ENCODE measurements around the gene MUSK.
"Not testable (repeated sequence)": the region's sequence is repeated elsewhere in the genome, so short reads cannot be mapped to it uniquely, and the experiment has no call there.

MUSK gene

DNA sequence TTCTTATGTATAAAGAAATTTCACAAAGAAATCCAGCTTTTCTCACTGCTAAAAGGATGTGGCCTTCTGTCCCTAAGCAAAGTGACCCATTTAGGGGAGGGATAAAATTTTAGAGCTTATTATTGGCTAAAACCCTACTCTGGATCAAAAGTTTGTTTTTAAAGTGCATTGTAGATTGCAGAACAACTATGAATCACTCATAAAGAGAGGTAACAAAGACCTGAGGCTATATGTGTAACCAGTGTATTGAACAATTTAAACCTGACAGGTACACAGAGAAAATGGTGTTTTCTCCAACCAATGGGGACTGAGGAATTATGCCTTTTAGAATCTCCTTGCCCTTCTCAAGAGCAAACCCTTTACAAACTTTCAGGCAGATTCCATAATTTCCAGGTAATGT lies 86.6 kb downstream of the MUSK start:
- DNase-seq (ENCODE audit: low read depth in 1 of 2, low spot score in 1 of 2), result no peak

DNA sequence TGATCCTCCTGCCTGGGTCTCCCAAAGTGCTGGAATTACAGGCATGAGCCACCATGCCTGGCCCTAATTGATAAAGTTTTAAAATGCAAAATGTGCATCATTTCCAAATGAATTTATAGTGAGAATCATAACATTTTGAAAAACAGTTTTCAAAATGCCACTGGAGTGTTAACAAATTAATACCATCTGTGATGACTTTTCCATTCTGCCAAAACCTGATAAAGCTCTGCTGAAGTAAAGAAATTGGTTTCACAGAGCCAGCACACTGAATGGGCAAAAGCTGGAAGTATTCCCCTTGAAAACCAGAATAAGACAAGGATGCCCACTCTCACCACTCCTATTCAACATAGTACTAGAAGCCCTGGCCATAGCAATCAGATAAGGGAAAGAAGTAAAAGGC lies 89.6 kb downstream of the MUSK start:
- no peak for DNase-seq (ENCODE audit: low read depth in 1 of 2, low spot score in 1 of 2)

DNA sequence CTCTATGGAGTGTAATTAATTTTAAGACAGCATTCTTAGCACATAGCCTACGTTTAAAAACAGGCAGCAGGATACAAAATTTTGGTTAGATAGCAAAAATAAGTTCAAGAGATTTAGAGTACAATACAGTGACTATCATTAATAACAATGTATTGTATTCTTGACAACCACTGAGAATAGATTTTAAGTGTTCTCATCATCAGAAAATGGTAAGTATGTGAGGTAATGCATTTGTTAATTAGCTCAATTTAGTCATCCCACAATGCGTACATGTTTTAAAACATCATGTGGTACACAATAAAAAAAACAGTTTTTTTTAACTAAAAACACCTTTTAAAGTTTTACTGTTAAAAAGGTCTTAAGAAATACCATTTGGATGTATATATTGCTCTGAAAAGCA lies 94.2 kb downstream of the MUSK start:
- DNase-seq (ENCODE audit: low read depth in 1 of 2, low spot score in 1 of 2), result no peak

DNA sequence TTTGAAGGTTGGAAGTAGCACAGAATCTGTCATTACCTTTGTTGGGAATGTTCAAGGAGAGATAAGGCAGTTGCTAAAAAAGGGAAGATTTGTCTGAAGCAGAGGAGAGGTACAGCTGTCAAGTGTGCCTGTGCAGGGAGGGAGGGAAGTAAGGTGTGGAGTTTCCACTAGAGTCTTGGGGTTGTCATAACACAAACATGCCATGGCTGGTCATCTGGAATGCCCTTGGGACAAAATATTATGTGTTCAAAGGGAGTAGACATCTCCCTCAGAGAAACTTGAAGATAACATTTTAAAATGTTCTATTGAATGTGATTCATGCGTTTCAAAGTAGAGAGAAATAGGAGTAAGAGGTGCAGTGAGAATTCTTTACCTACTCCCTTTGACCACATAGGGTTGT lies 95.0 kb downstream of the MUSK start:
- DNase-seq (ENCODE audit: low read depth in 1 of 2, low spot score in 1 of 2), result no peak

DNA sequence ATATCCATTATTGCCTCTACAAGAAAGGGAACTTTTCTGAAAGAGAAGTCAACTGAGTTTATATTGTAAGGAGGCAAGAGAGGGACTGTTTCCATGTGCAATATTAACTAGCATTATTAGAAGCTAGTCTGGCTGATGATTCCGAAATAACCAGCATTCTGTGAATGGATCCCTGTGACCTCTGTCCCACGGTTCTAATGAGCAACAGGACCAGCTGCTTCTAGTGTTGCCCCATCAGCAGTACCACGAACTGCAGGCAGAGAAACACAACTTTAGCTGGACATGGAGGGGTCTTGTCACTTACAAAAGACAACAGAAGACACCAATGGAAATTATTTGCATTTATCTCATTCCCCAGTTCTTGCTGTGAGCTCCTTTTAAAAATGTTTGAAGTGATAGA lies 95.4 kb downstream of the MUSK start:
- DNase-seq (ENCODE audit: low read depth in 1 of 2, low spot score in 1 of 2), result no peak

DNA sequence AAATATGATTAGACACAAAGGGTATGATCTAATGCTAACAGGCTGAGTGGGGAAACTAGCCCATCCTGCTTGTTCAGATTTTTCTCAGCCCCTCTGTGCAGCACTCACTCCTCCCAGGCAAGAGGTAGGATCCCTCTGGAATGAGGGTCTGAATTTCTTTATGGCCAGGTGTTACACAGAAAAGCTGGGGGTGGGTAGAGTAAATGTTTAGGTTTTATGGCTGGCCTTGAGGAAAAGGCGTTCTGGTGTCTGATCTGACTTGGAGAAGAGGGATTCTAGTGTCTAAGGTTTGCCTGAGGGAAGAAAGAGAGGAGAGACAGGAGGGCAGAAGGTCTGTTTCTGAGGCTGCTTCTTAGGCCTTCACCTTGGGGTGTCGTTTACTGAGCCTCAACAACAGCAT lies 97.3 kb downstream of the MUSK start:
- no peak for DNase-seq (ENCODE audit: low read depth in 1 of 2, low spot score in 1 of 2)

DNA sequence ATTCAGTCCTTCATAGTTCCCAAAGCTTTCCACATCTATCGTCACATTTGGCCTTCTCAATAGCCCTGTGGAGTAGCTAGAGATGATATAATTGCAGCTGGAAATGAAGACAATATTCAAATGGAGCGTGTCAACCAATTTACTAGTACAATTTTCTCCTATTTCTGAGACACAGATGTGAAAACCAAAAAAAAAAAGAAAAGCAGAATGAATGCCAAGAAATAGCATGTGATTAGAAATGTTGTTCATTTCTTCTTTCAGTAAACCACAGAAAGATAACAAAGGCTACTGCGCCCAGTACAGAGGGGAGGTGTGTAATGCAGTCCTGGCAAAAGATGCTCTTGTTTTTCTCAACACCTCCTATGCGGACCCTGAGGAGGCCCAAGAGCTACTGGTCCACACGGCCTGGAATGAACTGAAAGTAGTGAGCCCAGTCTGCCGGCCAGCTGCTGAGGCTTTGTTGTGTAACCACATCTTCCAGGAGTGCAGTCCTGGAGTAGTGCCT lies 99.0 kb downstream of the MUSK start:
- no peak for DNase-seq (ENCODE audit: low read depth in 1 of 2, low spot score in 1 of 2)

DNA sequence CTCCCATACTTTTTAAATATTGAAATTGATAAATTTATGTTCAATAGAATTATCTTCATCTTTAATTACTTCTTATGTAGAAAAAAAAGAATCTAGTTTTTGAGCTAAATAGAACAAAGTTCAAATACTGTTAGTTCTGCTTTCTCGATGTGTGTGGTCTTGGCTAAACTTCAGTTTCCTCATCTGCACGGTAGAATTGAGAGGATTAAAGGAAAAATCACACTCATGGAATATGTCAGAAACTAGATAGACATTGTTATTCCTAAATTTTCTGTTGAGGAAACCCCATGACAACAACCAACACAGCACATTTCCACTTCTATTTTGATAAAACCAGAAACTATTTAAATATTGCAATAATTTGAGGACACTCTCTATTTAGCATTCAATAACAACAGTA lies 100.3 kb downstream of the MUSK start:
- DNase-seq (ENCODE audit: low read depth in 1 of 2, low spot score in 1 of 2), result no peak

DNA sequence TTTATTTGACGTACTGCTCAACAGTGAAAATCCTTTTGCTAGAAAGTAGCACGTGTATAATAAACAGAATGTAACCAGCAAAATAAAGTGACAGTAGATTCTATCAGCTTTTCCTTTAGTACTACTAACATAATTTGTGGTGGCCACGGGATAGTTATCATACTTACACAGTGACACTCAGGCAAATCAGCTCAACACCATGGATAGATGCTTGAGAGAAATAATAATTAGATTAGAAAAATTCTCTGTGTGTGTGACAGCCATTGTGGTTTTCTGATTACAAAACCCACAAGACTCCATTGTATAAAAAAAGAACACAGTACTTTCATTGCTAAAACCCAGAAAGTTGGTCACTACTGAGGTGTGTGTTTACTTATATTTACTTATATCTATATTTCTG lies 101.1 kb downstream of the MUSK start:
- no peak for DNase-seq (ENCODE audit: low read depth in 1 of 2, low spot score in 1 of 2)

DNA sequence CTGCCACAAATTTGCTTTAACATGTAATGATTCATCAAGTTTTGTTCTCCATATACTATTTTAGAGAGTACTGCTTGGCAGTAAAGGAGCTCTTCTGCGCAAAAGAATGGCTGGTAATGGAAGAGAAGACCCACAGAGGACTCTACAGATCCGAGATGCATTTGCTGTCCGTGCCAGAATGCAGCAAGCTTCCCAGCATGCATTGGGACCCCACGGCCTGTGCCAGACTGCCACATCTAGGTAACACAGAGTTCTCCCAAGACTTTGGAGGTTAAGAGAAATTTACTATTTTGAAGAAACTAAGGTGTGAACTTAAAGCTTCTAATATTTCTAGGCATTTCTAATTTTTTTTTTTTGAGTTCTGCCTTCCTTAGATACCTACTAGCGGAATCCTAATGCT lies 107.1 kb downstream of the MUSK start:
- no peak for DNase-seq (ENCODE audit: low read depth in 1 of 2, low spot score in 1 of 2)

- DNase-seq (ENCODE audit: low read depth in 1 of 2, low spot score in 1 of 2), result no peak
Observed at GRCh38 chr9:110776221-110776620, 107.6 kb downstream of the MUSK start.

DNA sequence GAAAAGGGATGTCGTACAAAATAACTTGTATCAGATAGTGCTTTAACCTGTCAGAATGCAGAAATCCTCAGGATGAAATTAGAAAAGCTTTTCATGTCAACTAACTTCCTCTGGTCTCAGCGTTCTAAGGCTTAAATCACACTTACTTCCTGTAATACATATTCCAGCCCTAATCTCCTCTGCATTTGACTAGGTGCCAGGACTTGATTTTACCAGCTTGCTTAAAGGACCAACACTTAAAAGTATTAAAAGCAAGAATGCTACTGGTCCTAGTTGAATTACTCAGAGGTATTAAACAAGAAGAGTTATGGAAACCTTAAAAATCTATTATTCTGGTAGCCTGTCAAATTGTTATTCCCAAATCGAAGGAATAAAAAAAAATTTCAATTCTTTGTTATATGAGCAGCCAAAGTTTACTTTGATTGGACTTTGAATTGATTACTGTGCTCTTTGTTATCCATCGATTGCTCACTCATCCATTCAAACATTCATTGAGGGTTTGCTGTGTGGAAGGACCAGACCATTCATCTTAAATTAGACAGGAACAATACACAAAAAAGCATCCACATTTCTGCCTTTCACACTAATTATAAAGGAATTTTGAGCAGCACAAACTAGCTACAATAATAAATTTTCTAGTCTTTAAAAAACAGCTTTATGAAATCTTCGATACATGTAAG lies 108.7 kb downstream of the MUSK start:
- DNase-seq (ENCODE audit: low read depth in 1 of 2, low spot score in 1 of 2), result no peak

GRCh38 chr9:110777876-110778215 lies 109.3 kb downstream of the MUSK start:
- DNase-seq (ENCODE audit: low read depth in 1 of 2, low spot score in 1 of 2), result no peak

GRCh38 chr9:110782701-110783100 lies 114.1 kb downstream of the MUSK start:
- no peak for DNase-seq (ENCODE audit: low read depth in 1 of 2, low spot score in 1 of 2)

GRCh38 chr9:110784309-110784708 lies 115.7 kb downstream of the MUSK start:
- no peak for DNase-seq (ENCODE audit: low read depth in 1 of 2, low spot score in 1 of 2)

DNA sequence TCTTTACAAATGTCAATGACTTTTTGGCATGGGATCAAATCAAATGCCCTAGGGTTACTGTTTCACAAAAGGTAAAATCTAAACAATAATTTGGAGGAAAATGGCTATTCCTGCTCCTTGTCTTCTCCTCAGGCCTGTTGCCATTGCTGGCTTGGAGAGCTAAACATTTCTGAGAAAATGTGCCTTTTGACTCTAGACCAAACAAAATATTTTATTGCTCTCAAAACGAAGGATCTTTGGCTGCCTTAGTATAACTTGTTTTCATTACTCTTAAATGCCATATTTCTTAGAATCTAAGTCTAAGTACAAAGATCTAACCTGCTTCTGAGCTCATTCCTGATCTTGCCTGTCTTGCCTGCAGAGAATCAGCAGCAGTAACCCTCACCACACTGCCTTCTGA lies 116.6 kb downstream of the MUSK start:
- DNase-seq (ENCODE audit: low read depth in 1 of 2, low spot score in 1 of 2), result no peak

- not testable (repeated sequence) for DNase-seq (ENCODE audit: low read depth in 1 of 2, low spot score in 1 of 2)
Observed at GRCh38 chr9:110788396-110788795, 119.8 kb downstream of the MUSK start.

- no peak for DNase-seq (ENCODE audit: low read depth in 1 of 2, low spot score in 1 of 2)
Observed at GRCh38 chr9:110788871-110789270, 120.3 kb downstream of the MUSK start.

DNA sequence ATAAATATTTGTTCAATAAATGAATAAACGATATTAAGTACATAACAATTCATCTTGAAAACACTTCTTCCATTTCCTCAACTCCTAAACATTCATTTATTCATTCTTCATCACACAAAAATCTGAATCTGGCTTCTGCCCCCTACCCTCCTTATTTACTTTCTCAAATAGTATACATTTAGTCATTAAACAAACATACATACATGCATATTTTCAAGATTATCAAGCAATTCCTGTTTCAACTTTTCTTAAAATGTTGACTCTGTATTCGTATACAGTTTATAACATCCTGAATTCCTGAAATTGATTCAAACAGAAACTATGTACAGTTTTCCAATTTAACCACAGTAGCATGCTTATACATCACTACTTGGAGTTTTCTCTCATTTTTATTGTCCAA lies 129.0 kb downstream of the MUSK start:
- DNase-seq (ENCODE audit: low read depth in 1 of 2, low spot score in 1 of 2), result no peak

DNA sequence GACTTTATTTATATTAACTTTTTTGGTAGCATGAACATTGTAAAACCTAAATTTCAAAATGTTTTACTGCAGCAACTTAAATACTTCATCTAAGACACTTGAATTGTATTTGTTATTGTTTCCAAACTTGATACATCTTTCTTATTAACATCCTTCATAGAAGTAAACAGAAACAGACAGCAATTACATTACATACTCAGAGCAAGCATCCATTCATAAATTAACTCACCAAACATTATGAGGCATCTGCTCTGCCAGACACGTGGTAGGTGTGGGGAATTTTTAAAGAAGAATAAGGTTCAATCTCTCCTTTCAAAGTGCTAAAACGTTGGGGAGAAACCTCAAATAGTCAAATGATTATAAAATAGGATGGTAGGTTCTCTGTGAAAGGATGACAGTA lies 130.8 kb downstream of the MUSK start:
- DNase-seq (ENCODE audit: low read depth in 1 of 2, low spot score in 1 of 2), result no peak

GRCh38 chr9:110801426-110801825 lies 132.8 kb downstream of the MUSK start:
- DNase-seq (ENCODE audit: low read depth in 1 of 2, low spot score in 1 of 2), result no peak

DNA sequence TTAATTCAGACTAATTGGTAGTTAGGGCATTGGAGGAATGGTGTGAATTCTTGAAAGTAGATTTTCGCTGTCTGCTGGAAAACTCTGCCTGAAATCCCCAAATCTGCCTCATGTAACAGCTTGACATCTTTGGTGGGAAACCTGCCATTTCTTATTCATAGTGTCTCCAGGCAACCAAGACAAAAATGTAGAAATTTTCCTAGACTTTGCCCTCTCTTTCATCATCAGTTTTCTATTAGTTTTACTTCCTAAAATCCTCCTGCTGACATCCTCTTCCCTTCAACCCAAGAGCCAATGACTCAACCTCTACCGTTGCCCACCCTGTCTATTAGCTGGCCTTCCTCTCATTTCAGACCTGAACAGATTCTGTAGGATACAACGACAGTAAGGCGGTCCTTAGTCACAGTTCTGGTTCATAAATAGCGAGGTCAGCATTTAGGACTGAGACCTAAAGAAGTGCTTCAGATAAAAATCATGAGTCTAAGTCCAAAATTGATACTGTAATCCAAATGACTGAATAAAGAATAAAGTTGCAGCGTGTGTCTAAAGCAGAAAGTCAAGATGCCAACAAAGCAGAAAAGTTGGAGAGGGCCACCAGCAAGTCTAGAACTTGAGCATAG lies 133.9 kb downstream of the MUSK start:
- DNase-seq (ENCODE audit: low read depth in 1 of 2, low spot score in 1 of 2), result no peak

GRCh38 chr9:110807956-110808598 lies 139.5 kb downstream of the MUSK start:
- DNase-seq (ENCODE audit: low read depth in 1 of 2, low spot score in 1 of 2), result no peak

Data from activated T-helper 1 cell treated with anti-CD3 and anti-CD28 coated beads, Interleukin-2, amount 50 U/mL, for 16 hours (primary cell).